ENCODE results near the gene EMC9. TPM values are rescaled to one million over a fixed set of nuclear protein-coding genes. Genes with fewer than 3 reads are reported as not detected.

Gene EMC9
- total RNA-seq, 1 experiment from 2014 or later = 42.0 TPM

DNA sequence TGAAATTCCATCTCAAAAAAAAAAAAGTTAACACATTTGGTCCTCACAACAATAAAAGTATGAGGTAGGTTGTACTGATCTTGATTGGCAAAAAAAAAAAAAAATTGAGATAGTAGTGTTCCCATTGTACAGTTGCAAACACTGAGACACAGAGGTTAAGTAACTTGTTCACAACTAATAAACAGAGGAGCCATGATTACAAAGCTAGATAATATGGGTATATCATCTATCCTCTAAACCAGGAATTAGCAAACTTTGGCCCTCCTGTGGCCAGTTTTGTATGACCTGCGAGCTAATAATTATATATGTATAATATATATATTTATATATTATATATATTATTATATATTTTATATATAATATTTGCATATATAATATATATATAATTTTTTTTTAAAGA, 7.7 kb downstream of the EMC9 start (continued):
- TF ChIP-seq RAD21 (IDR thresholded peaks at IDR 0.05; ENCODE audit: low read depth) (no peak), SP1 (IDR thresholded peaks at IDR 0.05; ENCODE audit: low read depth) (no peak), ZFX (IDR thresholded peaks at IDR 0.05) (no peak)

DNA sequence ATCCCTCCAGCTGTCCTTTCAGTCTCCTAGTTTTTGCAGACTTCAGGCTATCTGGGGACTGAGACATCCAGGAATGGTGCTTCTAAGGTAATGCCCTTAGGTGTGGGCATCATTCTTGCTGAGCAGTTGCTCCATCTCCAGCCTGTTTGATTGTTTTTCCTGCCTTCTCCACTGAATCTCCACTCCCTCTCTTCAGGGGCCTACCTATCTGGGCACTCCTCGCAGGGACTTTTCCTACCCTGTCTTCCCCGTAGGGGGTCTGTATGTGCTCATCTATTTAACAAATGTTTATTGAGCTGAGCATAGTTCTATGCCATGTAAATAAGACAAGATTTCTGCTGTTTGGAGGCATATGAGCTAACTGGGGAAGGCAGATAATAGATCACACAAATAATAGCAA, 8.4 kb downstream of the EMC9 start:
- ATAC-seq (no peak), DNase-seq (ENCODE audit: low read depth, low spot score) (no peak)
- Histone ChIP-seq H3K9ac (ENCODE audit: low read length) (no peak overlapping the region), H3K27me3 (ENCODE audit: insufficient read depth, low read length) (no peaks in the 10 kb centered on the region), H3K4me3 (replicated peaks in 1 of 2; ENCODE audit: low read depth in 1 of 2, low read length in 2 of 2) (no peak overlapping the region), H3K4me1 (ENCODE audit: control insufficient read depth in 1 of 2, insufficient read depth in 2 of 2, low read length in 2 of 2) (peaks cover 11 to 23% of the 10 kb centered on the region in 2 experiments; a peak in 3 of 4 replicates), H2AFZ (ENCODE audit: low read depth, low read length, poor library complexity, severe bottlenecking) (no peak overlapping the region), H3K36me3 (ENCODE audit: control insufficient read depth in 1 of 2, insufficient read depth in 2 of 2, low read length in 2 of 2) (peaks cover 3 to 5% of the 10 kb centered on the region in 2 experiments; a peak in 2 of 4 replicates), H3K9me3 (ENCODE audit: control insufficient read depth in 1 of 2, insufficient read depth in 1 of 2, low read depth in 1 of 2, low read length in 2 of 2) (no peaks in the 10 kb centered on the region), H3K4me2 (ENCODE audit: low read length) (no peak overlapping the region), H3K9me2 (ENCODE audit: insufficient read depth) (no peaks in the 10 kb centered on the region), H3K79me2 (ENCODE audit: insufficient read depth, low read length) (peaks cover 9% of the 10 kb centered on the region; the same call in 1 of the 2 replicates), H3K27ac (ENCODE audit: low read depth, low read length) (no peak overlapping the region), H4K20me1 (ENCODE audit: insufficient read depth) (no peaks in the 10 kb centered on the region)
- CTCF ChIA-PET = interaction anchor here (1.3 kb wide), 1 partner anchor 18 kb away, joined by 3 read pairs; the partner anchor contains the start of genes DCAF11 and NRL
- POLR2A ChIA-PET = interaction anchor here (3.5 kb wide), 1 partner anchor 19 kb away, joined by 32 read pairs; the partner anchor contains the start of genes DCAF11 and NRL
- TF ChIP-seq CEBPB (IDR thresholded peaks at IDR 0.05; ENCODE audit: low read depth) (no peak), SRF (IDR thresholded peaks at IDR 0.05; ENCODE audit: low read depth) (no peak), ELF1 (IDR thresholded peaks at IDR 0.05; ENCODE audit: borderline replicate concordance, low read depth) (no peak), EGR1 (IDR thresholded peaks at IDR 0.05; ENCODE audit: low read depth) (no peak), TCF7L2 (IDR thresholded peaks at IDR 0.05; ENCODE audit: borderline replicate concordance, extremely low read depth, insufficient read depth, insufficient read length) (no peak), FOSL1 (IDR thresholded peaks at IDR 0.05; ENCODE audit: low read depth) (no peak), POLR2A (IDR thresholded peaks at IDR 0.05; ENCODE audit: borderline replicate concordance, extremely low read depth, insufficient read depth, insufficient read length) (no peak), ZFX (IDR thresholded peaks at IDR 0.05) (no peak), RAD21 (IDR thresholded peaks at IDR 0.05; ENCODE audit: low read depth) (no peak), CBX3 (IDR thresholded peaks at IDR 0.05; ENCODE audit: low read depth) (no peak)
- TF ChIP-seq, protein P1, sequence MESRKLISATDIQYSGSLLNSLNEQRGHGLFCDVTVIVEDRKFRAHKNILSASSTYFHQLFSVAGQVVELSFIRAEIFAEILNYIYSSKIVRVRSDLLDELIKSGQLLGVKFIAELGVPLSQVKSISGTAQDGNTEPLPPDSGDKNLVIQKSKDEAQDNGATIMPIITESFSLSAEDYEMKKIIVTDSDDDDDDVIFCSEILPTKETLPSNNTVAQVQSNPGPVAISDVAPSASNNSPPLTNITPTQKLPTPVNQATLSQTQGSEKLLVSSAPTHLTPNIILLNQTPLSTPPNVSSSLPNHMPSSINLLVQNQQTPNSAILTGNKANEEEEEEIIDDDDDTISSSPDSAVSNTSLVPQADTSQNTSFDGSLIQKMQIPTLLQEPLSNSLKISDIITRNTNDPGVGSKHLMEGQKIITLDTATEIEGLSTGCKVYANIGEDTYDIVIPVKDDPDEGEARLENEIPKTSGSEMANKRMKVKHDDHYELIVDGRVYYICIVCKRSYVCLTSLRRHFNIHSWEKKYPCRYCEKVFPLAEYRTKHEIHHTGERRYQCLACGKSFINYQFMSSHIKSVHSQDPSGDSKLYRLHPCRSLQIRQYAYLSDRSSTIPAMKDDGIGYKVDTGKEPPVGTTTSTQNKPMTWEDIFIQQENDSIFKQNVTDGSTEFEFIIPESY (IDR thresholded peaks at IDR 0.05; ENCODE audit: extremely low read depth, insufficient replicate concordance, low read length) = no peak
- TF ChIP-seq, protein P2, sequence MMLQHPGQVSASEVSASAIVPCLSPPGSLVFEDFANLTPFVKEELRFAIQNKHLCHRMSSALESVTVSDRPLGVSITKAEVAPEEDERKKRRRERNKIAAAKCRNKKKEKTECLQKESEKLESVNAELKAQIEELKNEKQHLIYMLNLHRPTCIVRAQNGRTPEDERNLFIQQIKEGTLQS (IDR thresholded peaks at IDR 0.05) = no peak
- TF ChIP-seq, protein P3, sequence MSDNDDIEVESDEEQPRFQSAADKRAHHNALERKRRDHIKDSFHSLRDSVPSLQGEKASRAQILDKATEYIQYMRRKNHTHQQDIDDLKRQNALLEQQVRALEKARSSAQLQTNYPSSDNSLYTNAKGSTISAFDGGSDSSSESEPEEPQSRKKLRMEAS (IDR thresholded peaks at IDR 0.05) = no peak
- TF ChIP-seq, protein P4, sequence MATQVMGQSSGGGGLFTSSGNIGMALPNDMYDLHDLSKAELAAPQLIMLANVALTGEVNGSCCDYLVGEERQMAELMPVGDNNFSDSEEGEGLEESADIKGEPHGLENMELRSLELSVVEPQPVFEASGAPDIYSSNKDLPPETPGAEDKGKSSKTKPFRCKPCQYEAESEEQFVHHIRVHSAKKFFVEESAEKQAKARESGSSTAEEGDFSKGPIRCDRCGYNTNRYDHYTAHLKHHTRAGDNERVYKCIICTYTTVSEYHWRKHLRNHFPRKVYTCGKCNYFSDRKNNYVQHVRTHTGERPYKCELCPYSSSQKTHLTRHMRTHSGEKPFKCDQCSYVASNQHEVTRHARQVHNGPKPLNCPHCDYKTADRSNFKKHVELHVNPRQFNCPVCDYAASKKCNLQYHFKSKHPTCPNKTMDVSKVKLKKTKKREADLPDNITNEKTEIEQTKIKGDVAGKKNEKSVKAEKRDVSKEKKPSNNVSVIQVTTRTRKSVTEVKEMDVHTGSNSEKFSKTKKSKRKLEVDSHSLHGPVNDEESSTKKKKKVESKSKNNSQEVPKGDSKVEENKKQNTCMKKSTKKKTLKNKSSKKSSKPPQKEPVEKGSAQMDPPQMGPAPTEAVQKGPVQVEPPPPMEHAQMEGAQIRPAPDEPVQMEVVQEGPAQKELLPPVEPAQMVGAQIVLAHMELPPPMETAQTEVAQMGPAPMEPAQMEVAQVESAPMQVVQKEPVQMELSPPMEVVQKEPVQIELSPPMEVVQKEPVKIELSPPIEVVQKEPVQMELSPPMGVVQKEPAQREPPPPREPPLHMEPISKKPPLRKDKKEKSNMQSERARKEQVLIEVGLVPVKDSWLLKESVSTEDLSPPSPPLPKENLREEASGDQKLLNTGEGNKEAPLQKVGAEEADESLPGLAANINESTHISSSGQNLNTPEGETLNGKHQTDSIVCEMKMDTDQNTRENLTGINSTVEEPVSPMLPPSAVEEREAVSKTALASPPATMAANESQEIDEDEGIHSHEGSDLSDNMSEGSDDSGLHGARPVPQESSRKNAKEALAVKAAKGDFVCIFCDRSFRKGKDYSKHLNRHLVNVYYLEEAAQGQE (IDR thresholded peaks at IDR 0.05; ENCODE audit: low read depth) = no peak
- TF ChIP-seq, protein P5, sequence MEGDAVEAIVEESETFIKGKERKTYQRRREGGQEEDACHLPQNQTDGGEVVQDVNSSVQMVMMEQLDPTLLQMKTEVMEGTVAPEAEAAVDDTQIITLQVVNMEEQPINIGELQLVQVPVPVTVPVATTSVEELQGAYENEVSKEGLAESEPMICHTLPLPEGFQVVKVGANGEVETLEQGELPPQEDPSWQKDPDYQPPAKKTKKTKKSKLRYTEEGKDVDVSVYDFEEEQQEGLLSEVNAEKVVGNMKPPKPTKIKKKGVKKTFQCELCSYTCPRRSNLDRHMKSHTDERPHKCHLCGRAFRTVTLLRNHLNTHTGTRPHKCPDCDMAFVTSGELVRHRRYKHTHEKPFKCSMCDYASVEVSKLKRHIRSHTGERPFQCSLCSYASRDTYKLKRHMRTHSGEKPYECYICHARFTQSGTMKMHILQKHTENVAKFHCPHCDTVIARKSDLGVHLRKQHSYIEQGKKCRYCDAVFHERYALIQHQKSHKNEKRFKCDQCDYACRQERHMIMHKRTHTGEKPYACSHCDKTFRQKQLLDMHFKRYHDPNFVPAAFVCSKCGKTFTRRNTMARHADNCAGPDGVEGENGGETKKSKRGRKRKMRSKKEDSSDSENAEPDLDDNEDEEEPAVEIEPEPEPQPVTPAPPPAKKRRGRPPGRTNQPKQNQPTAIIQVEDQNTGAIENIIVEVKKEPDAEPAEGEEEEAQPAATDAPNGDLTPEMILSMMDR (IDR thresholded peaks at IDR 0.05 in 2 of 3, conservative IDR thresholded peaks at IDR 0.05 in 1 of 3; ENCODE audit: borderline replicate concordance in 1 of 3, insufficient read depth in 1 of 3, low read depth in 2 of 3, low read length in 2 of 3) = no peak
- RAD21 ChIA-PET (ENCODE audit: low non-redundant PET in 1 of 2, low total read pairs in 2 of 2, uncharacterized antibody in 2 of 2, unreplicated experiment in 2 of 2) = no interaction called here
- intact Hi-C loops (cut with micrococcal nuclease) = no loop called here
- BruUV-seq (replicated peaks) = no TSS peak
